ENCODE data around the gene DPM3. TPM values are rescaled to one million over a fixed set of nuclear protein-coding genes. Genes with fewer than 3 reads are reported as not detected.
A peak's percentile ranks its signal among the peaks of the same experiment; 100 is the strongest.

Gene DPM3
- total and polyA plus RNA-seq, 9 of the 15 experiments (the other 6 are each of a cell fraction or from before 2014, with no cell fraction given): 3.7 to 120 (median 36.4) TPM

DNA sequence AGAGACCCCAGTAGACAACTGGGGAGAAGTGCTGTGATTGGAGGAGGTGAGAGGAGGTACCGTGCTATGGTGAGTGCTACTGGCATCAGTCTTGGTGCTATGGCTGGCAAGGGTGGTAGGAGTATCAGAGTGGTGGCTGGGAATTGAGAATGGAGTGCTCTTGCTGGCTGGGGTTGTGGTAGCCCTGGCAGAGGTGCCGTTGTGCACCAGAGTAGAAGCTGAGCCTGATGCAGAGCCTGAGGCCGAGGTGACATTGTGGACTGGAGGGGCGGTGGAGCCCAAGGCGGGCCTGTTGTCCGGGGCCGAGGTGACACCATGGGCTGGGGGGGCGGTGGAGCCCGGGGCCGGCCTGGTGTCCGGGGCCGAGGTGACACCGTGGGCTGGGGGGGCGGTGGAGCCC lies 47.9 kb upstream of the DPM3 start:
- in situ Hi-C loops (cut with MboI) (no loop called here), intact Hi-C loops (cut with micrococcal nuclease) (no loop called here)
- Histone ChIP-seq H3K4me1 (replicated peaks in 1 of 2; ENCODE audit: control insufficient read depth in 2 of 2, insufficient read depth in 2 of 2, low read length in 2 of 2) (peaks cover 6 to 41% of the 10 kb centered on the region in 2 experiments), H3K36me3 (ENCODE audit: control insufficient read depth, insufficient read depth, low read length) (no peaks in the 10 kb centered on the region), H3K9me3 (replicated peaks; ENCODE audit: control insufficient read depth, insufficient read depth, low read depth, low read length) (no peaks in the 10 kb centered on the region), H3K27ac (ENCODE audit: extremely low read depth, low read depth, low read length) (no peak overlapping the region), H2AFZ (ENCODE audit: low read depth, low read length) (no peak overlapping the region), H3K9ac (ENCODE audit: insufficient read depth in 1 of 2, low read depth in 2 of 2, low read length in 2 of 2) (no peak overlapping the region), H3K79me2 (ENCODE audit: control insufficient read depth, insufficient read depth, low read length) (peaks cover 10% of the 10 kb centered on the region), H3K4me3 (no peak overlapping the region), H3K27me3 (ENCODE audit: control insufficient read depth in 2 of 2, insufficient read depth in 2 of 2, low read length in 2 of 2) (no peaks in the 10 kb centered on the region), H3K4me2 (ENCODE audit: insufficient read depth, low read length) (no peak overlapping the region), H3K9me1 (ENCODE audit: control insufficient read depth, insufficient read depth, low read length) (no peaks in the 10 kb centered on the region), H4K20me1 (replicated peaks; ENCODE audit: control insufficient read depth, insufficient read depth, low read length) (no peaks in the 10 kb centered on the region)
- ATAC-seq (no peak), DNase-seq (ENCODE audit: extremely low read depth in 1 of 4, low spot score in 3 of 4) (no peak), FAIRE-seq (no peak)
- POLR2A ChIA-PET: no interaction called here
- TF ChIP-seq TRIM28 (IDR thresholded peaks at IDR 0.05) (no peak), YBX1 (IDR thresholded peaks at IDR 0.05) (no peak), TARDBP (IDR thresholded peaks at IDR 0.05) (no peak)
- CTCF ChIA-PET (ENCODE audit: low intra/inter-chr PET ratio): interaction anchor here (0.6 kb wide), 1 partner anchor 862 kb away, joined by 3 read pairs; no protein-coding TSS in a partner anchor
- WGBS (ENCODE audit: insufficient coverage, low coverage, missing lambda C conversion rate): 88% methylated on average over 6 of the region's 14 CpGs
- BruUV-seq (replicated peaks): no TSS peak

GRCh38 chr1:155187456-155187891 lies 47.1 kb upstream of the DPM3 start:
- DNase-seq (ENCODE audit: extremely low read depth in 1 of 4, low spot score in 3 of 4) (no peak), FAIRE-seq (no peak), ATAC-seq (no peak)
- TF ChIP-seq MTA3 (IDR thresholded peaks at IDR 0.05; ENCODE audit: borderline replicate concordance) (no peak), ZFP30 (CRISPR knock-in tag; IDR thresholded peaks at IDR 0.05; ENCODE audit: borderline replicate concordance) (no peak), ERF (CRISPR knock-in tag; IDR thresholded peaks at IDR 0.05) (no peak)
- no peak overlapping the region for H3K27ac ChIP-seq (ENCODE audit: extremely low read depth, low read depth, low read length)
- H3K9ac ChIP-seq (ENCODE audit: insufficient read depth in 1 of 2, low read depth in 2 of 2, low read length in 2 of 2): peak overlapping the region in 1 of 2 experiments; percentile 64; a peak in 2 of 4 replicates
- H3K36me3 ChIP-seq (ENCODE audit: control insufficient read depth, insufficient read depth, low read length): no peaks in the 10 kb centered on the region
- in situ Hi-C loops (cut with MboI): no loop called here
- no peak overlapping the region for H2AFZ ChIP-seq (ENCODE audit: low read depth, low read length)
- H4K20me1 ChIP-seq (replicated peaks; ENCODE audit: control insufficient read depth, insufficient read depth, low read length): no peaks in the 10 kb centered on the region
- no peaks in the 10 kb centered on the region for H3K9me3 ChIP-seq (replicated peaks; ENCODE audit: control insufficient read depth, insufficient read depth, low read depth, low read length)
- BruUV-seq (replicated peaks): no TSS peak
- CTCF ChIA-PET (ENCODE audit: low intra/inter-chr PET ratio): no interaction called here
- H3K4me2 ChIP-seq (ENCODE audit: insufficient read depth, low read length): no peak overlapping the region
- WGBS (ENCODE audit: insufficient coverage, low coverage, missing lambda C conversion rate): 76% methylated on average over 14 of the region's 16 CpGs
- H3K4me1 ChIP-seq (replicated peaks in 1 of 2; ENCODE audit: control insufficient read depth in 2 of 2, insufficient read depth in 2 of 2, low read length in 2 of 2): peaks cover 3 to 34% of the 10 kb centered on the region in 2 experiments
- no peaks in the 10 kb centered on the region for H3K27me3 ChIP-seq (ENCODE audit: control insufficient read depth in 2 of 2, insufficient read depth in 2 of 2, low read length in 2 of 2)
- no peaks in the 10 kb centered on the region for H3K9me1 ChIP-seq (ENCODE audit: control insufficient read depth, insufficient read depth, low read length)
- POLR2A ChIA-PET: no interaction called here
- intact Hi-C loops (cut with micrococcal nuclease): no loop called here
- no peak overlapping the region for H3K4me3 ChIP-seq
- peaks cover 7% of the 10 kb centered on the region for H3K79me2 ChIP-seq (ENCODE audit: control insufficient read depth, insufficient read depth, low read length)

All from K562 (cell line).